BE2C (cell line): ENCODE measurements around the gene GJA4.
"Not testable (repeated sequence)": the region's sequence is repeated elsewhere in the genome, so short reads cannot be mapped to it uniquely, and the experiment has no call there.

Experiments
- DNase-seq: peaks from one replicate; pipeline ENCODE4 v3.0.0-alpha.2; 2020
- H3K27me3 ChIP-seq: fragments of 250-450 bp; sonication (Bioruptor Pico); 2 replicates; pipeline ENCODE4 v1.5.1; 2020; ENCODE audit warnings: mild to moderate bottlenecking
- H3K36me3 ChIP-seq: fragments of 250-450 bp; sonication (Bioruptor Pico); 2 replicates; pipeline ENCODE4 v1.5.1; 2020; ENCODE audit warnings: mild to moderate bottlenecking
- H3K4me1 ChIP-seq: fragments of 250-450 bp; sonication (Bioruptor Pico); 2 replicates; pipeline ENCODE4 v1.5.1; 2020
- H3K4me3 ChIP-seq: 2 replicates; pipeline ENCODE4 v1.5.1; 2011; ENCODE audit warnings: low read depth, low read length
- H3K9me3 ChIP-seq: fragments of 250-450 bp; sonication (Bioruptor Pico); 2 replicates; pipeline ENCODE4 v1.5.1; 2020
- CTCF ChIP-seq: IDR thresholded peaks from 2 replicates; pipeline ENCODE4 v1.5.1; 2012; ENCODE audit warnings: mild to moderate bottlenecking, low read depth, low read length

Gene GJA4

GRCh38 chr1:34762474-34763141 is 30.2 kb upstream of the GJA4 start:
- DNase-seq = no peak
- H3K4me1 ChIP-seq = no peaks in the 10 kb centered on the region
- no peaks in the 10 kb centered on the region for H3K36me3 ChIP-seq
- H3K27me3 ChIP-seq = no peaks in the 10 kb centered on the region
- TF ChIP-seq CTCF = no peak
- no peaks in the 10 kb centered on the region for H3K9me3 ChIP-seq
- H3K4me3 ChIP-seq = no peak overlapping the region

GRCh38 chr1:34763142-34763781 is 29.5 kb upstream of the GJA4 start:
- no peak for DNase-seq
- Histone ChIP-seq H3K4me3 (no peak overlapping the region), H3K4me1 (no peaks in the 10 kb centered on the region)

GRCh38 chr1:34768856-34769255 is 23.9 kb upstream of the GJA4 start:
- Histone ChIP-seq H3K9me3 (no peaks in the 10 kb centered on the region), H3K27me3 (no peaks in the 10 kb centered on the region), H3K36me3 (no peaks in the 10 kb centered on the region), H3K4me3 (no peak overlapping the region), H3K4me1 (no peaks in the 10 kb centered on the region)
- no peak for DNase-seq
- no peak for TF ChIP-seq CTCF

More at GRCh38 chr1:34763142-34763781, 29.5 kb upstream of the GJA4 start:
- no peak for TF ChIP-seq CTCF
- H3K27me3 ChIP-seq = no peaks in the 10 kb centered on the region
- H3K36me3 ChIP-seq = no peaks in the 10 kb centered on the region
- no peaks in the 10 kb centered on the region for H3K9me3 ChIP-seq

- Histone ChIP-seq H3K27me3 (no peaks in the 10 kb centered on the region), H3K9me3 (no peaks in the 10 kb centered on the region), H3K4me1 (no peaks in the 10 kb centered on the region), H3K4me3 (no peak overlapping the region), H3K36me3 (no peaks in the 10 kb centered on the region)
- DNase-seq = no peak
- no peak for TF ChIP-seq CTCF
These were observed 21.8 kb upstream of the GJA4 start for GRCh38 chr1:34770891-34771504.

- no peak for TF ChIP-seq CTCF
- Histone ChIP-seq H3K27me3 (no peaks in the 10 kb centered on the region), H3K4me1 (no peaks in the 10 kb centered on the region), H3K9me3 (no peaks in the 10 kb centered on the region), H3K4me3 (no peak overlapping the region), H3K36me3 (no peaks in the 10 kb centered on the region)
- peak; percentile 14 for DNase-seq
These were observed 21.0 kb upstream of the GJA4 start for GRCh38 chr1:34771573-34772371.

GRCh38 chr1:34773114-34773513 is 19.7 kb upstream of the GJA4 start:
- H3K36me3 ChIP-seq, DNase-seq: not testable (repeated sequence)

More at GRCh38 chr1:34773114-34773513, 19.7 kb upstream of the GJA4 start:
- not testable (repeated sequence) for H3K27me3 ChIP-seq, H3K4me1 ChIP-seq, H3K4me3 ChIP-seq, H3K9me3 ChIP-seq
